ELF-1 (cell line): Measurements from ENCODE around the gene LCN10.
"Not testable (repeated sequence)": the region's sequence is repeated elsewhere in the genome, so short reads cannot be mapped to it uniquely, and the experiment has no call there.

ENCODE experiments used
- DNase-seq: peaks from one replicate; pipeline ENCODE4 v3.0.0-alpha.2; 2016; ENCODE audit warnings: low read depth, low spot score

The LCN10 gene

DNA sequence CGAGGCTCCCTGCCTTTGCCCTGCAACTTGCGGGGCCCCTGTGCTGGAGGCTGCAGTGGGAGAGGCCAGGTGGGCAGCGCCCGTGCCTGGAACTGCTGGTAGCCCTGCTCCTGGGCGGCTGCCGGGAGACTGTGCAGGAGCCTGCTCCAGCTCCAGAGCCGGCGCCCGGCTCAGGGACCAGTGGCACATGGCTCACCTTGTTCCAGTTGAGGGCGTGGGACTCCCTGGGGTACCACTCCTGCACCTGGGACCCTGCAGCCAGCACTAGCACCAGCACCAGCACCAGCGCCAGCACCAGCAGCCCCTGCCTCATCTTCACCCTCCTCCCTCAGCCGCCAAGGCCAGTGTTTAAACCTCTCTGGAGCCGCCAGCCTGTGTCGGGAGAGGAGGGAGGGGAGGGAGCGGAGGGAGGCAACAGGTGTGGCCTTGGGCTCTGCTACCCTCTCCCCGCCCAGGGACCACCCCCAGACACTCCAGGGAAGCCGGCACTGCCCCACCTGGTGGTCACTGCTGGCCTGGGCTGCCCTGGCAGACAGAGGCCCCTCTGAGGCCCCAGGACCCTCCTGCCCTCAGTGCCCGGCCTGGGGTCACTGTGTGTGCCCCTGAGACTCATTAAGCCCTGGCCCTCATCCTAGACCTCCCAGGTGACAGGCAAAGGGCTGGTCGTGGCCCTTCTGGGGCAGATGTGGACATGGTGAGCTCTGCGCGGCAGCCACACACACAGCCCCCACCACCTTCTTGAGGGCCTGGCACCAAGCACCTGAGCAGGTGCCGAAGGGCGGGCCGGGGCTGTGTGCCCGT lies at the start of gene LCN10:
Gene LCN10 (minus strand): TSS at position 350 of the 801 bp plus-strand sequence. CDS start 37 bp downstream, at position 313.
- peak; percentile 72 for DNase-seq

DNA sequence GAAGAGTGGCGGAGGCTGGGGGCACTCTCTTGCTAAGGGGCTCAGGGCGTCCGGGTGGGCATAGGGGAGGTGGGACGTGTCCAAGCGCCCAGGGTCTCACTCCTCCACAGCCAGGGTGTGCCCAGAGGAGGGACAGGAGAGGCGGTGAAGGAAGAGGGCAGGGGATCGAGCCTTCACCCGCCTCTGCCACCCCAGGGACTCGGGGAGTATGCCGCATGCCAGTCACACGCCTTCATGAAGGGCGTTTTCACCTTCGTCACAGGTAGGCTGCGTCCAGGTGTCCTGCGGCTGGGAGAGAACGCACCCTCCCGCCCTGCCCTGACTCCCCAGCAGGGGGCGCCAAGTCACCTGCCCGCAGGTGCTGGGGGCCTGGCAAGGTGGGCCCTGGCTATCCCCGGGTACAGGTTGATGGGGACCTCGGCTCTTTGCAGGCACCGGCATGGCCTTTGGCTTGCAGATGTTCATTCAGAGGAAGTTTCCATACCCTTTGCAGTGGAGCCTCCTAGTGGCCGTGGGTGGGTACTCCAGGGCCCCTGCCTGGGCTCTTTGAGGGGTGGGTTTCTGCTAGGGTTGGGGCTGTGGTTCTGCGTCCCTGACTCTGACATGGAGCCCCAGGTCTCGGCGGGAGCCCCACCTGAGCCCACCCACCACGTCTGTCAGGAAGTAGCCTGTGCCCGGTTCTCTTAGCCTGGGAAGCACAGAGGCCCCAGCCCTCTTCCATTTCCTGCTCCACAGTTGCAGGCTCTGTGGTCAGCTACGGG lies 49.0 kb upstream of the LCN10 start:
- DNase-seq = peak; percentile 89

DNA sequence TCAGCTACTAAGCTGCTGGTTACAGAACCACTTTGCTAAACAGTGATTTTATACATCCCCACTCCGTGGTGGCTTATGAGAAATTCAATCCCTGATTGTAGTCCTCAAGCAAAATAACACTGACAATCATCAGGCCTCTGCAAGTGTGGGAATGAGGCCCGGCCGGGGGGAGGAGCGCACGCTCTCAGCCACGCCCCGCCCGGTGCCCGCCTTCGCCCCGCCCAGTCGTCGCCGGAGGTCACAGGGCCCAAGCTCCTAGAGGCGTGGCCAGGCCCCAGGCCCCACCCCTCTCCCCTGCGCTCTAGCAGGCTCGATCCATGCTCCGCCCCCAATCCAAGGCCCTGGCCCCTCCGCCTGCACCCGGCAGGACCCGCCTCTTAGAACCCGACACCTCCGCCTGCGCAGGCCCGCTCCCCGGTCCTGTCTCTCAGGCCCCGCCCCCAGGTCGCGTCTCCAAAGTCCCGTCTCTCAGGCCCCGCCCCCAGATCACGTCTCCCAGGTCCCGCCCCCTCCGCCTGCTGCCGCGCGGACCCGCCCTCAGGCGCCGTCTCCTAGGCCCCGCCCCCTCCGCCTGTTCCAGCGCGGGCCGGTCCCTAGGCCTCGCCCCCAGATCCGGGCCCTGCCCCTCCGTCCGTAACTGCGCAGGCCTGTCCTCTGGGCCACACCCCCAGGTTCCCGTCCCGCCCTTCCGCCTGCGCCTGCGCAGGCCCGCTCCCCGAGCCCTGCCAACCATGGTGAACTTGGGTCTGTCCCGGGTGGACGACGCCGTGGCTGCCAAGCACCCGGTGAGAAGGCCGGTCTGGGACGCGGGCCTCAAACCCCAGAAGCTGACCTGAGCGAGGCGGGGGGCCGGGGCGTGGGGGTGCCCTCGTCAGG lies 48.1 kb upstream of the LCN10 start, which contains the start of gene TMEM141:
Gene TMEM141 (plus strand): TSS at position 705 of the 876 bp plus-strand sequence. CDS start 27 bp downstream, at position 732.
- peak; percentile 99 for DNase-seq

DNA sequence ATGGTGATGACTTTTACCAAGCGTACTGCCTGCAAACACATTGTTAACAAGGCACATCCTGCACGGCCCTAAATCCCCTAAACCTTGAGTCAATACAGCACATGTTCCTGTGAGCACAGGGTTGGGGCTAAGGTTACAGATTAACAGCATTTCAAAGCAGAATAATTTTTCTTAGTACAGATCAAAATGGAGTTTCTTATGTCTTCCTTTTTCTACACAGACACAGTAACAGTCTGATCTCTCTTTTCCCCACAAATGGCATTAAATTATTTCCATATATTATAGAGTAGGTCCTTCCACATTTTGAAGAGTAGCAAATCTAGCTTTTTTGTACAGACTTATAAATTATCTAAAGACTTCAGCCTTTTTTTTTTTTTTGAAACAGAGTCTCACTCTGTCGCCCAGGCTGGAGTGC lies 46.8 kb upstream of the LCN10 start:
- DNase-seq = no peak

DNA sequence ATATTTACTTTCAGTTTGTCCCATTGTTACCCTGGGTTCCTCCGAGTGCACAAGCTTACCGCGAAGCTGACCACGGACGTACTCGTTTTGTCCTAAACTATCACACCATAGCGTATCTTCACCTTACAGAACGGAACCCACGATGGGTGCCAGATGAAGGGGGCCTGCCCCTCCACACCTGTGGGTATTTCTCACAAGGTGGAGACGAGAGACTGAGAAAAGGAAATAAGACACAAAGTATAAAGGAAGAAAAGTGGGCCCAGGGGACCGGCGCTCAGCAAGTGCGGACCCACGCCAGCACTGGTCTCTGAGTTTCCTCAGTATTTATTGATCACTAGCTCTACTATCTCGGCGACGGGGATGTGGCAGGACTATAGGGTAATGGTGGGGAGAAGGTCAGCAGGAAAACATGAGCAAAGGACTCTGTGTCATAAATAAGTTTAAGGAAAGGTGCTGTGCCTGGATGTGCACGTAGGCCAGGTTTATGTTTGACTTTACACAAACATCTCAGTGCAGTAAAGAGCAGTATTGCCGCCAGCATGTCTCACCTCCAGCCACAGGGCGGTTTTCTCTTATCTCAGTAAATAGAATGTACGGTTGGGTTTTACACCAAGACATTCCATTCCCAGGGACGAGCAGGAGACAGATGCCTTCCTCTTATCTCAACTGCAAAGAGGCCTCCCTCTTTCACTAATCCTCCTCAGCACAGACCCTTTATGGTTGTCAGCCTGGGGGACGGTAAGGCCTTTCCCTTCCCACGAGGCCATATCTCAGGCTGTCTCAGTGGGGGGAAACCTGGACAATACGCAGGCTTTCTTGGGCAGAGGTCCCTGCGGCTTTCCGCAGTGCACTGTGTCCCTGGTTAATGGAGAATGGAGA lies 46.1 kb upstream of the LCN10 start:
- peak; percentile 75 for DNase-seq

DNA sequence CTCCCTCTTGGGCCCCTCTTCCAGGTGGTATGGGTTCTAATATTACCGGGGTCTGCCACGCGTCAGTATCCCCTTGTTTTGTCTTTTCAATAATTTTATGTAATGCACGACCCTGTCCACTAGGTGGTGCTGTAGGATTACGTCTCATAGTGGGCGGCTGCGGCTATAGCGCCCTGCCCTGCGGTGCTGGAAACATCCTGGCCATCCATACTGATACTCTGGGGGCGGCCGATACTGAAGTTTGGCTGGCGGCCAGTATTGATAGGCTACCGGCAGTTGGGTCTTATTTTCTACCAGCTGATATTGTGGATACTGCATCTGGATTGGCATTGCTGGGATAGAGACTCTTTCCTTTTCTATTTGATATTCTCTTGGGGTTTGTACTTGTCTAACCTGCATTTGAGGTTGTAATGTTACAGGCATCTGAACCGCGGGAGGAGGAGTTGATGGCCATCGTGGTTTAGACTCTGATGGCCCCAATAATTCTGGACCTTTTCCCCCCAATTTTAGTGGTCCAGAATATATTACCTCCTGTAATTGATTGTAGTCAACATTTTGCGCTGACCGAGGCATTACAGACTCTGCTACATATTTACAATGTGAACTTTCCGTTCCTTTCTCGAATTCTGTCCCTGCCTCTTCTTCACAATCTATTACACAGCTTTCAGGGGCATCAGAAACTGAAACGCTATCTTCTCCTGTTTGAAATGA lies 45.1 kb upstream of the LCN10 start:
- DNase-seq = peak; percentile 81

DNA sequence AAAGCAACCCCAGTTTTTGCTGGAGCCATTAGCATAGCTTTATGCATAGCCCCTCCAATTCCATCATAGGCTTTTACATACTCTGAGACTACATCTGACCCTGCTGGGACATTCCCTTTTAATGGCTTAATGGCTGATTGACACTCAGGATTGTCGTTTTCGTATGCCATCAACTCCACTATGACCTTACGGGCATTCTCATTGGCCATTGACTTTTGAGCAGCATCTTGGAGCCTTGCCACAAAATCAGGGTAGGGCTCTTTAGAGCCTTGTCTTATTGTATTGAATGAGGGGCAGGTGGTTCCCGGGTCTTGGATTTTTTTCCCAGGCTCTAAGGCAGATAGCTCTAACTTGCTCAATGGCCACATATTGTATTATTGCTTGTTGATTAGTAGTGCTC lies 44.2 kb upstream of the LCN10 start:
- not testable (repeated sequence) for DNase-seq

DNA sequence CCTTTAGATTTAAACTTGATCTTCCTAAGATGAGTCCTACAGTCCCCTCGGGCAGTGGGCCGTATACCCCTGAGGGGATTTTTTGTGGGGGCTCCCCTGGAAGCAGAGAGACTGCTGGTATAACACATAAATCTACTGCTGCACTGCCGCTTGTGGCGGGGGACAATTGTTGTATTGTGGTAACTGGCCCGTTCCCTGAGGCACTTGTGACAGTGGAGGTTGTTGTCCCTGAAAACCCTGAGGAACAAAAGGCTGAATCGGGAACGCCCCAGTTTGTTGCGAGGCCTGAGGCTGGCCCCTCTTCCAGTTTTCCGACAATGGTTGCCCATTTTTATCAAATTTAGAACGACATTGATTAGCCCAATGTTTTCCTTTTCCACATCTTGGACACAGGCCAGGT lies 43.7 kb upstream of the LCN10 start:
- DNase-seq = no peak

DNA sequence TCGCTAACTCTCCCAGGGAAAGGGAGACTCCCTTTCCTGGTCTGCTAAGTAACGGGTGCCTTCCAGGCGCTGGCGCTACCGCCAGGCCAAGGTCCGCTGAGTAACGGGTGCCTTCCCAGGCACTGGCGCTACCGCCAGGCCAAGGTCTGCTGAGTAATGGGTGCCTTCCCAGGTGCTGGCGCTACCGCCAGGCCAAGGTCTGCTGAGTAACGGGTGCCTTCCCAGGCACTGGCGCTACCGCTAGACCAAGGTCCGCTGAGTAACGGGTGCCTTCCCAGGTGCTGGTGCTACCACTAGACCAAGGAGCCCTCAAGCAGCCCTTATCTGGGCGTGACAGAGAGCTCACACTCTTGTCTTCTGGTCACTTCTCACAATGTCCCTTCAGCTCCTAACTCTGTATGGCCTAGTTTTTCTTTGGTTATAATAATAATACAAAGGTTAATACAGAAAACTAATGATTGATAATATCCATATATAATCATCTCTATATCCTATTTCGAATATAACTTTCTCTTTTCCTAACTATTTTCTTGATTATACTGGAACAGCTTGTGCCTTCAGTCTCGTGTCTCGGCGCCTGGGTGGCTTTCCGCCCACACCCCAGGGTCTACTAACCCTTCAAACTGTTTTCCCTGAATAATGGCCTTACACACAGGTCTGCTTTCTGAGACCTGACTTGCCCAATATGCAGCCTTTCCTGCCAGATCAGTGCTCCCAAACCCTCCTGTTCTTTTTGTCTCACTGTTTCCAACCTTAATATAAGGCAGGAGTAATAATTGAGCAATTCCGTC lies 43.0 kb upstream of the LCN10 start:
- DNase-seq = not testable (repeated sequence)

DNA sequence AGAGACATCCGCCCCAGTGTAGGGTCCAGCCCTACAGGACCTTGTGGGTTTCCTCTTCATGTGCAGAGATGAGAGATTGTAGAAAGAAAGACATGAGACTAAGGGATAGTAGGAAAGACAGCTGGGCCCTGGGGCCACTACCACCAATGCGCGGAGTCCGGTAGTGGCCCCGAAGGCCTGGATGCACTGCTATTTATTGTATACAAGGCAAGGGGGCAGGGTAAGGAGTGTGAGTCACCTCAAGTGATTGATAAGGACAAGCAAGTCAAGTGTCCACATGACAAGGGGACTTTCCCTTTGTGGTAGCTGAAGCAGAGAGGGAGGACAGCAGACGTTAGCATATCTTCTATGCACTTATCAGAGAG lies 42.2 kb upstream of the LCN10 start:
- peak; percentile 71 for DNase-seq

DNA sequence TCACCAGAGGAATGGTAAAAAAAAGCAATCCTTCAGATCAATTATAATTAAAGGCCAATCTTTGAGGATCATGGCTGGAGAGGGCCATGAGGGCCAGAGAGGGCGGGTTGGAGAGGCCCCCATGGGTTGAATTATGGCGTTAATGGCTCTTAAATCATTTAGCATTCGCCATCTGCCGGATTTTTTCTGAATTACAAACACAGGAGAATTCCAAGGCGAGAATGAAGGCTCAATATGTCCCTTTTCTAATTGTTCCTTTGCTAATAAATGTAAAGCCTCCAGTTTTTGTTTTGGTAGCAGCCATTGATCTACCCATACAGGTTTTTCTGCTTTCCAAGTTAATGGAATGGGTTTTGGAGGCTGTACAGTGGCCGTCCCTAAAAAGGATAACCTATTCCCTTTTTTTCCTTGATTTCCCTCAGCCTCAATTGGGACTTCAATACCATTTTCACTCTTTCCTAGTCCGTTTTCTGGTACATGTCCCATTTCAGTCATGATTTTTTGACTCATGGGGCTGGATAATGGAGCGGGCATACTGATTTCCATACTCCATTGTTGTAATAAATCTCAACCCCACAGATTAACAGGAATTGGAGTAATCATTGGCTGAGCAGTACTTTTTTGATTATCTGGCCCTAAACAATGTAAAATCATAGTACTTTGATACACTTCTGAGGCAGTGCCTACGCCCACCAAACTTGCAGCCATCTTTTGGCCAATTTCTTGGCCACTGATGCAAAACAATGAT lies 41.7 kb upstream of the LCN10 start:
- no peak for DNase-seq

DNA sequence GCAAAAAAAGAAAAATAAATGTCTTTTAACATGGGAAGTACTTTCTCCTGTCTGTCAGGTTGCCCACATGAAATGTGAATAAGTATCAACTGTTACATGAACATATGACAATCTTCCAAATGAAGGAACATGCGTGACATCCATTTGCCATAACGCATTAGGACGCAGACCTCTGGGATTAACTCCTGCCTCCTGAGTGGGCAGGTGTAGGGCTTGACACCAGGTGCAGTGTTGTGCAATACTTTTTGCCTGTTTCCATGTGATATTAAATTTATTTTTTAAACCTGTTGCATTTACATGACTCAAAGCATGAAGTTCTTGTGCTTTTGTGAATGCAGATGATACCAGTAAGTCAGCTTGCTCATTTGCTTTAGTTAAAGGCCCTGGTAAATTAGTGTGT lies 39.7 kb upstream of the LCN10 start:
- no peak for DNase-seq

DNA sequence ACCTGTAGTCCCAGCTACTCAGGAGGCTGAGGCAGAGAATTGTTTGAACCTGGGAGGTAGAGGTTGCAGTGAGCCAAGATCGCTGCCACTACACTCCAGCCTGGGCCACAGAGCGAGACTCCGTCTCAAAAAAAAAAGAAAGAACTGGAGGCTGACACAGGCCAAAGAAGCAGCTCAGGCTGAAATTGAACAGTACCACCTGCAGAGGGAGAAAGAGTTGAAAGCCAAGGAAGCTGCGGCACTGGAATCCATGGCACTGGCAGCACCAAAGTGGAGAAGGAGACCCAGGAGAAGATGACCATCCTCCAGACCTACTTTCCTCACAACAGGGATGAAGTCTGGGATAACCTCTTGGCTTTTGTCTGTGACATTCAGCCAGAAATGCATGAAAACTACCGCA lies 37.1 kb upstream of the LCN10 start:
- no peak for DNase-seq

DNA sequence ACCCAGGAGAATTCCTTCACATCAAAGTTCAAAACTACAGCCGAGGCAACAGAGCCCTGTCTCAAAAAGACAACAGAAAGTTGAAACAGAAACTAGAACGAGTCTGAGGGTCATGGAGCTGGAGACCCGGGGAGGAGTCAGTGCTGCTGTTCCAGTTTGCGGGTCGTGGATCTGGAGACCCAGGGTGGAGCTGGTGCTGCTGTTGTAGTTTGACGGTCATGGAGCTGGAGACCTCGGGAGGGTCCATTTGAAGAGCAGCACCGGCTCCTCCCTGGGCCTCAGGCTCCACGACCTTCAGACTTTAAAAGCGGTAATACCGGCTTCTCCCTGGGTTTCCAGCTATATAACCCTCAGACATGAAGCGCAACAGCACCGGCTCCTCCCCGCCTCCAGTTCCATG lies 34.6 kb upstream of the LCN10 start:
- peak; percentile 34 for DNase-seq

DNA sequence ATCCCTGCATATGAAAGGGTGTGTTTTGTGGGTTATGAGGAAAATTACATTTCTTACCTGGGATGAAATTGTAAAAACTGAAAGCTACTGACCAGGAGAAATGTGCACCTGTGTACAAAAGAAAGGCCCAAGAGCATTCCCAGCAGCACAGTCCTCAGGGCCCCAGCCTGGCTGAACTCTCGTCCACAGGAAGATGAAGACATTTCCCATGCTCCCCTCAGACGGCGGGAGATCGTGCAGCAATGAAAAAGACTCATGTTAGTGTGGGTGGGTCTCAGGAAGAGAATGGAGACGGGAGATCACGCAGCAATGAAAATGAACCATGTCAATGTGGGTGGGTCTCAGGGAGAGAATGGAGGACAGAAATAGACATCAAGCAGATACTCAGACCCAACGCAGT lies 34.2 kb upstream of the LCN10 start:
- no peak for DNase-seq

DNA sequence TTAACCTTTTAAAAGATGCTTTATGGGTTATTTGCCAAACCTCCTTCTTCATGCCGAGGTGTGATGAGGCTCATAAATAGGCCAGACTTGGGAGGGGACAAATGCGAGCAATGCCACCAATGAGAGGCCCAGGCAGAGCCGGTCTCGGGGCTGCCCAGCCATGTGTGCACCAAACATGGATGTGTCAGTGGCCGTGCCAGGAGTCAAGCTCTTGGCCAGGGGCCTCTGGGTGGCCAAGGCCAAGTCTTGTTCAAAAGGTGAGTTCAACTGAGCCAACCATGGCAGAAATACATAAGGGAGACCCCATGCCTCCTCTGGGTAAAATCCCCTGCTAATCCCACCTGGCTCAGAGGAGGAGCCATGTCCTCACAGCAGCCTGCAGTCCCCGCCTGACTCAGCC lies 32.5 kb upstream of the LCN10 start:
- no peak for DNase-seq

DNA sequence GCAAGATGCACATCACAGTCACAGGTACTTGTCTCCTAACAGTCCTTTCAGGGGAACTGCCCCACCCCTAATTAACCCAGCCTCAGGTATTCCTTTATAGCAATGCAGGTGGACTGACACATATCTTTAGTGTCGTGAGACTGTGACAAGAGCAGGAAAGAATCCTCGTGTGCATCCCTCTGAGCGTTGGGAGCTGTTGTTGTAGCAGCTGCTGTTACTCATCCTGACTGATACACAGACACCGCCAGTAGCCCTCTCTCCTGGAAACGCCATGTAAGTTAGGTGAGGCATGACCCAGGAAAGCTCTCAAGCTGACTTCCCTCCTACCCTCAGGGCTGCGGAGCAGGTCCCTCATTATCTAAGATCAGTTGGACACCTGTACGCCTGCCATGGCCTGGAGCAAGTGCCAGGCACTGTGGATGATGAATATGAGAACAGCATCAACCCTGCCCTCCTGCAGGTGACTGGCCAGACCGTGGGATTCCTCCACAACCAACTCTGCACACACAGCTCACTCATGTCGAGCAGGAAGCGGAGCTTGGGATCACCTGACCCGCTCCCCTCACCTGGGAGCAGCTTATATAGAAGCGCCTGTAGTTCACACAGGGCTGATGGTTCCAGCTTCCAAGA lies 31.8 kb upstream of the LCN10 start:
- DNase-seq = no peak

DNA sequence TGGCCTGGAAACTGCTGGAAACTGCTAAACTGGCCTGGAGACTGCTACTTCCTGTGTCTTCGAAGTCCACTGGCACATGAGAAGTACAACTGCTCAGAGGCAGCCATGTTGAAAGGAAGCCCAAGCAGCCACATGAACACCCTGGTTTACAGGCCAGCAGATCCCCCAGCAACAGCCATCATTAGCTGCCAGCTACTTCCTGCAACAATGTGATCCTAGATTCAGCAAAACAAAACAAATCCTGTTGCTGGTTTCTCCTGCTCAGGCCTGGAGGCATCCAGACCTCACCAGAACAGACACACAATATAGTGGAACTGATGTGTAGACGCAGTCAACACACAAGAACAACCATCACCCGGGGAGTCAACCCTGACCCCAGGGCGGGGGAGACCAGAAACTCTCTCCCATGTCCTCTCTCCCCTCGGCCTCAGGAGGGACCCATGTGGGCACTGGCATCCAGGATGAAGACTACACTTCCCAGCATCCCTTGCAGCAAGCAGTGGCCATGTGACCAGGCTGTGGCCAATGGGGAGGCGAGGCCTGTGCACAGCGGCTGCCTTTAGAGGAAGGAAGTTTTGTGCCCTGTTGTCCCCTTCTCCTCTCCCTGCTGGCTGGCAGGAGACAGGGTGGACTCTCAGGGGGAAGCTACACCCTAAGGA lies 30.8 kb upstream of the LCN10 start:
- DNase-seq = peak; percentile 78
